ENCODE measurements around the gene DCC.

DNA sequence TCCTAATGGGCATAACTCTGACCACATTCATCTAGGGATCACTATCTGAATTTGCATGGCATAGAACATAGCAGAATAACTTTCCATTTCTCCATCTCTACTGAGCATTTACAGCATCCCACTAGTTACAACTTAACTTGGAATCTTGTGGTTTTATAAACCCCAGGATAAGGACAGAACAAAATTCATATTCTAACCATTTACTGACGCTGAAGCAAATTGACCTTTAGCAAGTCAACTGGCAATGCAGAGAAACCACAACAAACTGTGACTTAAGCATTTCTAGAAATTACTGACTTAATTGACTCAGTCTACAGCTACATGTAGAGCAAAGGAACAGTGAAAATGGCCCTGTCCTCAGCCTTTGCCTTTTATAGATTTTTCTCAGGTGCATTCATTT, 61.2 kb downstream of the DCC start:
- TF ChIP-seq, protein P1, sequence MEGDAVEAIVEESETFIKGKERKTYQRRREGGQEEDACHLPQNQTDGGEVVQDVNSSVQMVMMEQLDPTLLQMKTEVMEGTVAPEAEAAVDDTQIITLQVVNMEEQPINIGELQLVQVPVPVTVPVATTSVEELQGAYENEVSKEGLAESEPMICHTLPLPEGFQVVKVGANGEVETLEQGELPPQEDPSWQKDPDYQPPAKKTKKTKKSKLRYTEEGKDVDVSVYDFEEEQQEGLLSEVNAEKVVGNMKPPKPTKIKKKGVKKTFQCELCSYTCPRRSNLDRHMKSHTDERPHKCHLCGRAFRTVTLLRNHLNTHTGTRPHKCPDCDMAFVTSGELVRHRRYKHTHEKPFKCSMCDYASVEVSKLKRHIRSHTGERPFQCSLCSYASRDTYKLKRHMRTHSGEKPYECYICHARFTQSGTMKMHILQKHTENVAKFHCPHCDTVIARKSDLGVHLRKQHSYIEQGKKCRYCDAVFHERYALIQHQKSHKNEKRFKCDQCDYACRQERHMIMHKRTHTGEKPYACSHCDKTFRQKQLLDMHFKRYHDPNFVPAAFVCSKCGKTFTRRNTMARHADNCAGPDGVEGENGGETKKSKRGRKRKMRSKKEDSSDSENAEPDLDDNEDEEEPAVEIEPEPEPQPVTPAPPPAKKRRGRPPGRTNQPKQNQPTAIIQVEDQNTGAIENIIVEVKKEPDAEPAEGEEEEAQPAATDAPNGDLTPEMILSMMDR (IDR thresholded peaks at IDR 0.05), result no peak
- TF ChIP-seq CHD2 (IDR thresholded peaks at IDR 0.05; ENCODE audit: low read length, partially characterized antibody) (no peak), NRF1 (IDR thresholded peaks at IDR 0.05; ENCODE audit: low read depth, low read length) (no peak), EP300 (IDR thresholded peaks at IDR 0.05; ENCODE audit: borderline replicate concordance in 1 of 2, low read depth in 1 of 2, low read length in 1 of 2) (no peak), RAD21 (IDR thresholded peaks at IDR 0.05; ENCODE audit: low read length) (no peak), TAF1 (IDR thresholded peaks at IDR 0.05; ENCODE audit: borderline replicate concordance, low read depth, low read length) (no peak), SIN3A (IDR thresholded peaks at IDR 0.05; ENCODE audit: borderline replicate concordance, low read depth, low read length) (no peak), JUND (IDR thresholded peaks at IDR 0.05) (no peak), RXRA (IDR thresholded peaks at IDR 0.05; ENCODE audit: borderline replicate concordance, low read depth) (no peak)
- TF ChIP-seq, protein P2, sequence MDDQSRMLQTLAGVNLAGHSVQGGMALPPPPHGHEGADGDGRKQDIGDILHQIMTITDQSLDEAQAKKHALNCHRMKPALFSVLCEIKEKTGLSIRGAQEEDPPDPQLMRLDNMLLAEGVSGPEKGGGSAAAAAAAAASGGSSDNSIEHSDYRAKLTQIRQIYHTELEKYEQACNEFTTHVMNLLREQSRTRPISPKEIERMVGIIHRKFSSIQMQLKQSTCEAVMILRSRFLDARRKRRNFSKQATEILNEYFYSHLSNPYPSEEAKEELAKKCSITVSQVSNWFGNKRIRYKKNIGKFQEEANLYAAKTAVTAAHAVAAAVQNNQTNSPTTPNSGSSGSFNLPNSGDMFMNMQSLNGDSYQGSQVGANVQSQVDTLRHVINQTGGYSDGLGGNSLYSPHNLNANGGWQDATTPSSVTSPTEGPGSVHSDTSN (IDR thresholded peaks at IDR 0.05), result no peak
- TF ChIP-seq, protein P3, sequence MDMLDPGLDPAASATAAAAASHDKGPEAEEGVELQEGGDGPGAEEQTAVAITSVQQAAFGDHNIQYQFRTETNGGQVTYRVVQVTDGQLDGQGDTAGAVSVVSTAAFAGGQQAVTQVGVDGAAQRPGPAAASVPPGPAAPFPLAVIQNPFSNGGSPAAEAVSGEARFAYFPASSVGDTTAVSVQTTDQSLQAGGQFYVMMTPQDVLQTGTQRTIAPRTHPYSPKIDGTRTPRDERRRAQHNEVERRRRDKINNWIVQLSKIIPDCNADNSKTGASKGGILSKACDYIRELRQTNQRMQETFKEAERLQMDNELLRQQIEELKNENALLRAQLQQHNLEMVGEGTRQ (IDR thresholded peaks at IDR 0.05; ENCODE audit: borderline replicate concordance, low read depth, low read length), result no peak
- TF ChIP-seq, protein P4, sequence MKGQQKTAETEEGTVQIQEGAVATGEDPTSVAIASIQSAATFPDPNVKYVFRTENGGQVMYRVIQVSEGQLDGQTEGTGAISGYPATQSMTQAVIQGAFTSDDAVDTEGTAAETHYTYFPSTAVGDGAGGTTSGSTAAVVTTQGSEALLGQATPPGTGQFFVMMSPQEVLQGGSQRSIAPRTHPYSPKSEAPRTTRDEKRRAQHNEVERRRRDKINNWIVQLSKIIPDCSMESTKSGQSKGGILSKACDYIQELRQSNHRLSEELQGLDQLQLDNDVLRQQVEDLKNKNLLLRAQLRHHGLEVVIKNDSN (IDR thresholded peaks at IDR 0.05; ENCODE audit: borderline replicate concordance, low read depth), result no peak
